NCI-H82 (cell line): ENCODE results near the gene FOXK2.
A peak's percentile ranks its signal among the peaks of the same experiment; 100 is the strongest.

Experiments
- DNase-seq: peaks from one replicate; lab custom pipeline; 2025; lab: John Stamatoyannopoulos, UW

The FOXK2 gene

GRCh38 chr17:82518826-82519810 is at the start of gene FOXK2:
FOXK2 (plus strand) TSS chr17:82519732; CDS start chr17:82519889, 157 bp downstream.
- DNase-seq: peak; percentile 96

DNA sequence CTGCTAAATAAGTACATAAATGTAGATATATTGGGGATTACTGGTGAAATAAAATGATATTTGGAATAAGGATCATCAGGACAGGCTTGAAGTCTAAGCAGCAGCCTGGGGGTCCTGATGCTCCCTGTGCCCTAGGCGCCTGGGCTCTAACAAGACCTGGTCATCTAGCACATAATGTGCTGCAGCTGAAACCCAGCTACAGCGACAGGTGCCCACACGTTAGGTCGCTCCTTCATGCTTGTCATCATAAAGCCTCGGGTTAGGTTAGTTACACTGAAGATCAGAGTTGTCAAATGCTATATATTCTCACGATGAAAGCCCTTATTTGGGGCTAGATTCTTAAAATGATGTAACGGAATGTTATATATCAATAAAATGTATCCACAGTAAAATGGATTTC is 49.5 kb upstream of the FOXK2 start:
- no peak for DNase-seq

DNA sequence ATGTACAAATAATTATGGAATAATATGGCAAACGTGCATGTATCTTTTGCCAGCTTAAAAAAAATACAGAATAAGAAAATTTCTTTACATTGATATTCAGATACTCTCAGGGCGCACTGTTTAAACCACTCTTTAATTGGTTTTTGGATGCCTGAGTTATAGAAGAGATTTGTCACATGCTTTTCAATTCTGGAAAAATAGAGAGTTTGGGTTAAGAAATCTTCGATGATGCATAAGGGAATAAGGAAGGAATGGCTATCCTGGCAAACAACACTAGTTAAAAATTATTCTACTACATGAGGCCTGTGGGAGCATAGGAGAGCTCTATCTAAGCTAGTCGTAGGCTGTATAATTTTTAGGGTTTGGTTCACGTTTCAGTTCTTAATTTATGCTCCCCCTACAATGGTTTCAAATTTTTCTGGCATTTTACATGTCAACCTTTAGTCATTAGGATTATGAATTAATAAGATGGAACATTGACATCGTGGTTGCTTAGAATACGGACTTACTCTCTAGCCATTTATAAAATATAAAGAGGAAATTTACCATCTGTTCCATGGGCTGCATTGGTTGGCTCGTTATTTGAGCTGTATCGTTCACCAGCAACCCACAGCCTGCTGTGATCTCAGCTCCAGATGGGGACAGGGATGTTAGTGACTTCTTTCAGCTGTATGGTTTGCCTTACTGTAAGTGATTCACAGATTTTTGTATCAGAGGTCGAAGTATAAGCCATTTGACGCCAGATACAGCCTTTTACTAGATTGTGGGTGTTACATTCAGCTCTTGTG is 45.1 kb upstream of the FOXK2 start:
- DNase-seq: no peak

DNA sequence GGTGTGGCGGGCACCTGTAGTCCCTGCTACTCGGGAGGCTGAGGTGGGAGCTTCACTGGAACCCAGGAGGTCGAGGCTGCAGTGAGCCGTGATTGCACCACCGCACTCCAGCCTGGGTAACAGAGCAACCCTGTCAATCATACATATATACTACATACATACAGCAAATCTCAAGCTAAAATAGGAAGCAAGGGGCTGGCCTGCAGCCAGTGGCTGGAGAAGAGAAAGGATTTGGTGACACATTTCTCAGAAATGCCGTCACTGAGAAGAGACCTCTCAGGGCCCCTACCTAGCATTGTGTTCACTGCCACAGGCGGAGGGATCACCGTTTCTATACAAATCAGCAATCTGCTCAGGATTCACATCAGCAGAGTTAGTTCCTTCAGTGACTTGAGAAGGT is 44.1 kb upstream of the FOXK2 start:
- no peak for DNase-seq

GRCh38 chr17:82477934-82478333 is 41.6 kb upstream of the FOXK2 start:
- DNase-seq: no peak

- no peak for DNase-seq
Measured at GRCh38 chr17:82479602-82480001, 39.9 kb upstream of the FOXK2 start.

GRCh38 chr17:82480318-82480717 is 39.2 kb upstream of the FOXK2 start:
- no peak for DNase-seq

DNA sequence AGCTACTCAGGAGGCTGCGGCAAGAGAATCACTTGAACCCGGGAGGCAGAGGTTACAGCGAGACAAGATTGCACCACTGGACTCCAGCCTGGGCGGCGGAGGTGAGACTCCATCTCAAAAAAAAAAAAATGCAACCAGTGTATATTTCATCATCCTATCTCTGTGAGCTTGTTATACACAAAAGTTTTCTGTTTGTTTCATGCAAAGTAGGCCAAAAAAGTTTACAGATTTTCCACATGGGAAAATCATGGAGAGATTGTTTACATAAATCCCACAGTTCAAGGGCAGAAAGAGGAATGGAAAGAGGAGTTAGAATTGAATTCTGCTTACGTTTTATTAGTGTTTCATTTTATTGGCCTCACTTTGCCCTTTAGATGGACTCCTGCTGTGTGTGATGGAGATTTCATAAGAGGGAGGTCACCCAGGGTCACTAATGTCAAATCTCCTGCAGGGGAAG is 36.3 kb upstream of the FOXK2 start:
- no peak for DNase-seq

GRCh38 chr17:82483836-82484235 is 35.7 kb upstream of the FOXK2 start:
- no peak for DNase-seq

- no peak for DNase-seq
Measured at GRCh38 chr17:82486231-82487094, 33.1 kb upstream of the FOXK2 start.

DNA sequence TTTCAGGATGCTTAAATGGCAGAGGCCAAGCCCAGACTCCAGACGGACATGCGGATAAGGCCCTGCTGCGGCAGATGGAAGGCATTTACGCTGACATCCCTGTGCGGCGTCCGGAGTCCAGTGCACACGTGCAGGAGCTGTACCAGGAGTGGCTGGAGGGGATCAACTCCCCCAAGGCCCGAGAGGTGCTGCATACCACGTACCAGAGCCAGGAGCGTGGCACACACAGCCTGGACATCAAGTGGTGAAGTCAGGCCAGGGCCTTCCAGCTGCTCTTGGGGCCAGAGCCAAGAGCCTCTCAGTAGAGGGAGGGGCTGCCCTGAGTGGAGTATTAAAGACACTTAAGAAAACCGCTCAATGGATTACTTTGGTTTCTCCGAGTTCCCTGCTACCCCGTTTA is 31.6 kb upstream of the FOXK2 start:
- peak; percentile 36 for DNase-seq

GRCh38 chr17:82489117-82489516 is 30.4 kb upstream of the FOXK2 start:
- no peak for DNase-seq

GRCh38 chr17:82489851-82490511 is 29.6 kb upstream of the FOXK2 start:
- DNase-seq: peak; percentile 42

- DNase-seq: peak; percentile 41
Measured at GRCh38 chr17:82490512-82491195, 28.9 kb upstream of the FOXK2 start.

GRCh38 chr17:82491196-82491530 is 28.4 kb upstream of the FOXK2 start:
- no peak for DNase-seq

GRCh38 chr17:82491533-82491932 is 28.0 kb upstream of the FOXK2 start:
- no peak for DNase-seq

GRCh38 chr17:82492643-82493225 is 26.8 kb upstream of the FOXK2 start:
- no peak for DNase-seq

DNA sequence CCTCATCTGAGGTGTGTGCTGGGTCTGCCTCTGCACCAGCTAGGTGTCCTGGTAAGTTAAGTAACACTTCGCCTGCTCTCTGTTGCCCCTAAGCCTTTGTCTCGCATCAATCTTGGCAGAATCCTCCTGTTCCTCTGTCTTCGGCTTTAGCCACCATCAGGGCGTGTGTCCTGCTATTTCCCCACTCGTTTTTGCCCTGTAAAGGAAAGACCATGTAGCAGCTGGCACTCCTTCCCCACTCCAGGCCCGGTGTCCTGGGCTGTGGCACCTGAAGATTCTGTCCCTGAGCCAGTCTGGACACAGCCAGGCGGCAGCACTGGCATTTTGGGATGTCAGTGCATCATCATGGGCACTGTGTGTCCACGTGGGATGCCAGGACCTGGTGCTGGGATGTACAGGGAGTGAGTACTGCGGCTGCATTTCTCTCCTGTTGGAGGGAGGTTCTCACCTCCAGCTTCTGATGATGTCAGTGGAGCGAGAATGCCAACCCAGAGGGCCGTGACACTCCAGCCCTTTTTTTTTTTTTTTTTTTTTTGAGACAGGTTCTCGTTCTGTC is 26.2 kb upstream of the FOXK2 start:
- no peak for DNase-seq

DNA sequence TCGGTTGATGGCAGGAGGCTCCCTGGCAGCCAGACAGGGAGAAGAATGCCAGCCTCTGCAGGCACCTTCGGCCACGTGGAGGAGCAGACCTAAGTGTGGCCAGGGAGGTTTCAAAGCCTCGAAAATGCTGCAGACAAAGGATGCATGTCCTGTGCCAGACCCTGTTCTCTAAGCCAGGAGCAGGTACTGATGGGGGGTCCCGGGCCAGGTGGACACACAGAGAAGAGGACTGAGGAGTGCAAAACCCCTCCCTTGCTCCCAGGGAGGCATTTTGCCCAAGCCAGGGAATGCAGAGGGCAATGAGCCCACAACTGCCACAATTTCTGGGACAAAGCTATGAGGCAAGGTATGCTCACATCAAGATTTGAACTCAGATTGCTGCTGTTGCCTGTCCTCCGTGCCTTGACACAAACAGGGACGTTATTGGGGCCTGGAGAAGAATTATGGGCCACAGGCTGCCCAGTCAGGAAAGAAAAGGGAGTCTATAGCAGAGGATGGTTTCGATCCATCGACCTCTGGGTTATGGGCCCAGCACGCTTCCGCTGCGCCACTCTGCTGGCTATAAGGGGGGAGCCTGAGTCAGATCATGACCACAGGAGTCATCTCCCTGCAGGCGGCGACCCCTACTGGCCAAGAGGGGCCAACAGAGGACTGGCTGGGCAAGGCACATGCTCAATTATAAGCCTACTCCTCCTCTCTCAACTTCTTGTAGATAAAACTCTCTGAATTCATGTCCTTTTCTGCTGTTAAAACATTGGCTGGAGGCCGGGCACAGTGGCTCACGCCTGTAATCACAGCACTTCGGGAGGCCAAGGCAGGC is 25.1 kb upstream of the FOXK2 start:
- DNase-seq: peak; percentile 98
